HG03135 (cell line): Measurements from ENCODE around the gene ZC3H12C.

Source experiments
- ATAC-seq: cut with Tn5 transposase; IDR thresholded peaks from one replicate; pipeline ENCODE4 v1.9.1; 2021; ENCODE audit warnings: mild to moderate bottlenecking, moderate library complexity; ENCODE audit not compliant: unreplicated experiment

Gene ZC3H12C

GRCh38 chr11:110096496-110096895, 3.3 kb downstream of the ZC3H12C start:
- ATAC-seq, result no peak

GRCh38 chr11:110097459-110098012, 4.3 kb downstream of the ZC3H12C start:
- ATAC-seq, result no peak

- peak; percentile 74 for ATAC-seq
Measured at GRCh38 chr11:110098645-110099044, 5.5 kb downstream of the ZC3H12C start.

GRCh38 chr11:110100476-110101240, 7.5 kb downstream of the ZC3H12C start:
- no peak for ATAC-seq

GRCh38 chr11:110106713-110107274, 13.6 kb downstream of the ZC3H12C start:
- ATAC-seq, result no peak

GRCh38 chr11:110110854-110111253, 17.7 kb downstream of the ZC3H12C start:
- no peak for ATAC-seq

- no peak for ATAC-seq
Measured at GRCh38 chr11:110112457-110112856, 19.3 kb downstream of the ZC3H12C start.

GRCh38 chr11:110113505-110113904, 20.3 kb downstream of the ZC3H12C start:
- no peak for ATAC-seq

- ATAC-seq, result no peak
Measured at GRCh38 chr11:110113973-110114372, 20.8 kb downstream of the ZC3H12C start.

- ATAC-seq, result no peak
Measured at GRCh38 chr11:110119317-110119716, 26.1 kb downstream of the ZC3H12C start.

- ATAC-seq, result no peak
Measured at GRCh38 chr11:110121204-110121603, 28.0 kb downstream of the ZC3H12C start.

- ATAC-seq, result no peak
Measured at GRCh38 chr11:110123003-110123402, 29.8 kb downstream of the ZC3H12C start.

- no peak for ATAC-seq
Measured at GRCh38 chr11:110124605-110125004, 31.4 kb downstream of the ZC3H12C start.

- no peak for ATAC-seq
Measured at GRCh38 chr11:110125632-110126031, 32.4 kb downstream of the ZC3H12C start.

- no peak for ATAC-seq
Measured at GRCh38 chr11:110126936-110127335, 33.7 kb downstream of the ZC3H12C start.

GRCh38 chr11:110128161-110128560, 35.0 kb downstream of the ZC3H12C start:
- ATAC-seq, result no peak

- ATAC-seq, result no peak
Measured at GRCh38 chr11:110130642-110131238, 37.5 kb downstream of the ZC3H12C start.

- no peak for ATAC-seq
Measured at GRCh38 chr11:110131386-110132123, 38.4 kb downstream of the ZC3H12C start.

- ATAC-seq, result no peak
Measured at GRCh38 chr11:110133160-110133559, 40.0 kb downstream of the ZC3H12C start.

GRCh38 chr11:110134110-110134509, 40.9 kb downstream of the ZC3H12C start:
- ATAC-seq, result no peak

- no peak for ATAC-seq
Measured at GRCh38 chr11:110141812-110142211, 48.6 kb downstream of the ZC3H12C start.
